HG03469 (cell line): ENCODE data around the gene THSD7B.
"Not testable (repeated sequence)": the region's sequence is repeated elsewhere in the genome, so short reads cannot be mapped to it uniquely, and the experiment has no call there.

Experiments
- ATAC-seq: cut with Tn5 transposase; IDR thresholded peaks from one replicate; pipeline ENCODE4 v1.9.1; 2021; ENCODE audit warnings: mild to moderate bottlenecking, moderate library complexity, moderate number of reproducible peaks; ENCODE audit not compliant: unreplicated experiment

Gene THSD7B

GRCh38 chr2:137493261-137493660, 727.9 kb downstream of the THSD7B start:
- no peak for ATAC-seq

- ATAC-seq = no peak
Measured at GRCh38 chr2:137500599-137500998, 735.3 kb downstream of the THSD7B start.

- ATAC-seq = no peak
Measured at GRCh38 chr2:137507237-137507636, 741.9 kb downstream of the THSD7B start.

- ATAC-seq = no peak
Measured at GRCh38 chr2:137508739-137509384, 743.5 kb downstream of the THSD7B start.

GRCh38 chr2:137511526-137511925, 746.2 kb downstream of the THSD7B start:
- ATAC-seq = no peak

- no peak for ATAC-seq
Measured at GRCh38 chr2:137521653-137522619, 756.6 kb downstream of the THSD7B start.

- ATAC-seq = no peak
Measured at GRCh38 chr2:137522620-137523011, 757.3 kb downstream of the THSD7B start.

- no peak for ATAC-seq
Measured at GRCh38 chr2:137523931-137524330, 758.6 kb downstream of the THSD7B start.

GRCh38 chr2:137525132-137525531, 759.8 kb downstream of the THSD7B start:
- no peak for ATAC-seq

- ATAC-seq = no peak
Measured at GRCh38 chr2:137525641-137526190, 760.4 kb downstream of the THSD7B start.

GRCh38 chr2:137535897-137536296, 770.6 kb downstream of the THSD7B start:
- ATAC-seq = no peak

- ATAC-seq = no peak
Measured at GRCh38 chr2:137539336-137539735, 774.0 kb downstream of the THSD7B start.

GRCh38 chr2:137547842-137548241, 782.5 kb downstream of the THSD7B start:
- ATAC-seq = no peak

- ATAC-seq = no peak
Measured at GRCh38 chr2:137566387-137566786, 801.0 kb downstream of the THSD7B start.

GRCh38 chr2:137570484-137570883, 805.1 kb downstream of the THSD7B start:
- ATAC-seq = no peak

GRCh38 chr2:137587834-137588233, 822.5 kb downstream of the THSD7B start:
- not testable (repeated sequence) for ATAC-seq

- ATAC-seq = not testable (repeated sequence)
Measured at GRCh38 chr2:137588578-137588977, 823.2 kb downstream of the THSD7B start.

- ATAC-seq = no peak
Measured at GRCh38 chr2:137590102-137590501, 824.8 kb downstream of the THSD7B start.

GRCh38 chr2:137607722-137608318, 842.5 kb downstream of the THSD7B start:
- no peak for ATAC-seq

GRCh38 chr2:137638932-137639331, 873.6 kb downstream of the THSD7B start:
- no peak for ATAC-seq

- no peak for ATAC-seq
Measured at GRCh38 chr2:137644731-137645130, 879.4 kb downstream of the THSD7B start.
